MM.1S (cell line): ENCODE data around the gene PREX1.

Experiments
- DNase-seq: peaks from one replicate; pipeline ENCODE4 v3.0.0-alpha.2; 2015
- H2AFZ ChIP-seq: fragments of 300-600 bp; sonication (generic); 2 replicates; pipeline ENCODE4 v1.6.0; 2016; ENCODE audit warnings: antibody characterized with exemption, low read length
- H3F3A ChIP-seq: fragments of 300-600 bp; sonication (generic); 2 replicates; pipeline ENCODE4 v1.6.1; 2016; ENCODE audit warnings: mild to moderate bottlenecking, antibody characterized with exemption, low read length, moderate library complexity, mixed read lengths; ENCODE audit not compliant: insufficient read depth
- H3K27ac ChIP-seq: fragments of 300-600 bp; sonication (generic); 2 replicates; pipeline ENCODE4 v1.5.1; 2016; ENCODE audit warnings: mild to moderate bottlenecking, low read length
- H3K27me3 ChIP-seq: fragments of 300-600 bp; sonication (generic); replicated peaks from 2 replicates; pipeline ENCODE4 v1.6.0; 2016; ENCODE audit warnings: low read length; ENCODE audit not compliant: insufficient read depth
- H3K36me3 ChIP-seq: fragments of 300-600 bp; sonication (generic); replicated peaks from 2 replicates; pipeline ENCODE4 v1.6.1; 2016; ENCODE audit warnings: mild to moderate bottlenecking, low read length, mixed read lengths; ENCODE audit not compliant: insufficient read depth
- H3K4me1 ChIP-seq: fragments of 300-600 bp; sonication (generic); 2 replicates; pipeline ENCODE4 v1.6.1; 2016; ENCODE audit warnings: low read length, mixed read lengths
- H3K4me2 ChIP-seq: fragments of 300-600 bp; sonication (generic); 2 replicates; pipeline ENCODE4 v1.6.0; 2016; ENCODE audit warnings: low read depth, low read length
- H3K4me3 ChIP-seq: fragments of 300-600 bp; sonication (generic); 2 replicates; pipeline ENCODE4 v1.5.1; 2016; ENCODE audit warnings: low read length, mixed read lengths
- H3K79me2 ChIP-seq: fragments of 300-600 bp; sonication (generic); 2 replicates; pipeline ENCODE4 v1.6.1; 2016; ENCODE audit warnings: mixed run types, low read length, mixed read lengths
- H3K9ac ChIP-seq: fragments of 300-600 bp; sonication (generic); 2 replicates; pipeline ENCODE4 v1.6.1; 2016; ENCODE audit warnings: low read length, mixed read lengths
- H3K9me2 ChIP-seq: fragments of 300-600 bp; sonication (generic); replicated peaks from 2 replicates; pipeline ENCODE4 v1.6.1; 2016; ENCODE audit warnings: mild to moderate bottlenecking, low read length, mixed read lengths; ENCODE audit not compliant: insufficient read depth
- H3K9me3 ChIP-seq: fragments of 300-600 bp; sonication (generic); replicated peaks from 2 replicates; pipeline ENCODE4 v1.6.1; 2016; ENCODE audit warnings: mild to moderate bottlenecking, low read length, mixed read lengths; ENCODE audit not compliant: insufficient read depth
- H4K20me1 ChIP-seq: fragments of 300-600 bp; sonication (generic); 2 replicates; pipeline ENCODE4 v1.6.1; 2016; ENCODE audit warnings: mild to moderate bottlenecking, low read length, moderate library complexity, mixed read lengths; ENCODE audit not compliant: insufficient read depth
- CTCF ChIP-seq: fragments of 300-600 bp; sonication (generic); IDR thresholded peaks from 2 replicates; pipeline ENCODE4 v1.5.1; 2016; ENCODE audit warnings: antibody characterized with exemption, low read length, mixed read lengths
- EZH2 ChIP-seq: fragments of 300-600 bp; sonication (generic); optimal IDR thresholded peaks from 2 replicates; pipeline ENCODE3; 2017; ENCODE audit warnings: low read depth, mild to moderate bottlenecking, antibody characterized with exemption, low read length, mixed read lengths
- EZH2phosphoT487 ChIP-seq: fragments of 300-600 bp; sonication (generic); IDR thresholded peaks from 2 replicates; pipeline ENCODE4 v1.6.1; 2018; ENCODE audit warnings: antibody characterized with exemption, low read length

The PREX1 gene

GRCh38 chr20:48618052-48618451 is 209.7 kb downstream of the PREX1 start:
- Histone ChIP-seq H3K27ac (no peak overlapping the region), H3F3A (no peaks in the 10 kb centered on the region), H3K9me3 (no peaks in the 10 kb centered on the region), H3K27me3 (no peaks in the 10 kb centered on the region), H3K9ac (no peak overlapping the region), H2AFZ (no peak overlapping the region), H3K9me2 (no peaks in the 10 kb centered on the region), H4K20me1 (no peaks in the 10 kb centered on the region), H3K4me1 (peaks cover 5% of the 10 kb centered on the region; the same call in 1 of the 2 replicates), H3K4me3 (no peak overlapping the region), H3K4me2 (no peak overlapping the region), H3K36me3 (no peaks in the 10 kb centered on the region), H3K79me2 (no peaks in the 10 kb centered on the region)
- DNase-seq = no peak
- TF ChIP-seq CTCF = no peak

GRCh38 chr20:48617481-48617880 is 210.3 kb downstream of the PREX1 start:
- Histone ChIP-seq H3K4me1 (peaks cover 5% of the 10 kb centered on the region; the same call in 1 of the 2 replicates), H3K36me3 (no peaks in the 10 kb centered on the region), H3K9ac (no peak overlapping the region), H3K79me2 (no peaks in the 10 kb centered on the region), H3K27ac (no peak overlapping the region), H3K9me3 (no peaks in the 10 kb centered on the region), H3F3A (no peaks in the 10 kb centered on the region), H3K4me3 (no peak overlapping the region), H3K9me2 (no peaks in the 10 kb centered on the region), H2AFZ (no peak overlapping the region), H3K27me3 (no peaks in the 10 kb centered on the region), H3K4me2 (no peak overlapping the region), H4K20me1 (no peaks in the 10 kb centered on the region)
- TF ChIP-seq CTCF = no peak
- DNase-seq = no peak

- H3K79me2 ChIP-seq = no peaks in the 10 kb centered on the region
- TF ChIP-seq EZH2phosphoT487 (no peak), CTCF (no peak), EZH2 (no peak)
- no peak for DNase-seq
- H3K36me3 ChIP-seq = no peaks in the 10 kb centered on the region
- H3K4me3 ChIP-seq = no peak overlapping the region
- H4K20me1 ChIP-seq = no peaks in the 10 kb centered on the region
- H3K4me2 ChIP-seq = no peak overlapping the region
- no peaks in the 10 kb centered on the region for H3F3A ChIP-seq
- no peak overlapping the region for H3K9ac ChIP-seq
- H3K9me3 ChIP-seq = no peaks in the 10 kb centered on the region
- no peaks in the 10 kb centered on the region for H3K9me2 ChIP-seq
- no peak overlapping the region for H3K27ac ChIP-seq
- H3K4me1 ChIP-seq = peaks cover 4% of the 10 kb centered on the region; the same call in 1 of the 2 replicates
- H3K27me3 ChIP-seq = no peaks in the 10 kb centered on the region
- H2AFZ ChIP-seq = no peak overlapping the region
These were observed 211.3 kb downstream of the PREX1 start for GRCh38 chr20:48616481-48616880.

DNA sequence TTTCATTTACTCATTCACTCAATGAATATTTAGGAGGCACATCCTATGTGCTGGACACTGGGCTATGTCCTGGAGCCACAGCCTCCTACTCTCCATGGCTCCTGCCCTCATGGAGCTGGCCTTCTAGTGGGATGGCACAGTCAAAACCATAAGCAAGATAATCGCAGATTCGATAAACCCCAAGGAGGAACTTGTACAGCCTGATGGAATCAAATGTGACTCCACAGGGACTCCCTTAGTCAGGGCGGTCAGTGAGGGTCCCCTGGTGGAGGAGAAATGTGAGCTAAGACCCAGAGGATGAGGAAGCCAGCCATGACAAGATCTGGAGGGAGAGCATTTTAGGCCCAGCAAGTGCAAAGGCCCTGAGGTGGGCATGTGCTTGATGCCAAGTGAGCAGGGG is 211.9 kb downstream of the PREX1 start:
- Histone ChIP-seq H3K27ac (no peak overlapping the region), H3K4me1 (no peaks in the 10 kb centered on the region), H3K9me3 (no peaks in the 10 kb centered on the region), H3K9ac (no peak overlapping the region), H3F3A (no peaks in the 10 kb centered on the region), H2AFZ (no peak overlapping the region), H3K4me2 (no peak overlapping the region), H3K4me3 (no peak overlapping the region), H3K79me2 (no peaks in the 10 kb centered on the region), H3K9me2 (no peaks in the 10 kb centered on the region), H3K36me3 (no peaks in the 10 kb centered on the region), H3K27me3 (no peaks in the 10 kb centered on the region), H4K20me1 (no peaks in the 10 kb centered on the region)
- no peak for DNase-seq
- no peak for TF ChIP-seq EZH2phosphoT487
- no peak for TF ChIP-seq CTCF
- TF ChIP-seq EZH2 = no peak
